B cell (primary cell): Measurements from ENCODE around the gene XDH. TPM values are rescaled to one million over a fixed set of nuclear protein-coding genes. Genes with fewer than 3 reads are reported as not detected.

ENCODE experiments used
- ATAC-seq: fragments of 200-7000 bp; cut with Tn5 transposase; one replicate; pipeline ENCODE4 v1.10.0; 2021; ENCODE audit warnings: low read depth, mild to moderate bottlenecking, moderate number of reproducible peaks, moderate library complexity
- CTCF ChIA-PET: fragments of 350-600 bp; sonication (Branson Sonifier 250); formaldehyde crosslinking; loops from one replicate; lab custom pipeline; 2021; ENCODE audit warnings: antibody characterized with exemption, inconsistent platforms; lab: Charles Lee
- POLR2A ChIA-PET: fragments of 350-600 bp; sonication (Branson Sonifier 250); formaldehyde crosslinking; loops from one replicate; lab custom pipeline; 2021; ENCODE audit warnings: antibody characterized with exemption; lab: Charles Lee
- DNase-seq: peaks from one replicate; pipeline ENCODE4 v3.0.0; 2013
- H2AFZ ChIP-seq: 2 replicates; pipeline ENCODE4 v1.6.1; 2012; ENCODE audit warnings: mild to moderate bottlenecking, low read depth, low read length; ENCODE audit not compliant: insufficient read depth, poor library complexity, severe bottlenecking
- H3K27ac ChIP-seq, 2 donors: 1 replicate in 1 of 2; 2 replicates in 1 of 2; pipeline ENCODE4 v1.5.1; 2012 to 2013; ENCODE audit warnings: low read length in 2 of 2, mild to moderate bottlenecking in 2 of 2, moderate library complexity in 1 of 2
- H3K27me3 ChIP-seq, 4 experiments: fragments of 200-600 bp in 1 of 4; sonication (generic) in 1 of 4; replicated peaks in 1 of 4; 1 replicate in 2 of 4; 2 replicates in 2 of 4; pipeline versions ENCODE4 v1.6.1 to v1.7.0; 2013 to 2016; ENCODE audit warnings: low read length in 3 of 4, mild to moderate bottlenecking in 2 of 4, mixed read lengths in 1 of 4, moderate library complexity in 1 of 4; ENCODE audit not compliant: insufficient read depth in 4 of 4, control insufficient read depth in 3 of 4; ENCODE audit errors: control extremely low read depth in 1 of 4
- H3K36me3 ChIP-seq, 2 experiments: replicated peaks in 1 of 2; 1 replicate in 1 of 2; 2 replicates in 1 of 2; pipeline versions ENCODE4 v1.6.1 to v1.7.1; 2013; ENCODE audit warnings: low read length in 1 of 2; ENCODE audit not compliant: insufficient read depth in 2 of 2, control insufficient read depth in 1 of 2; ENCODE audit errors: control extremely low read depth in 1 of 2, extremely low read depth in 1 of 2
- H3K4me1 ChIP-seq, 2 donors: fragments of 200-600 bp in 1 of 2; sonication (generic) in 1 of 2; 1 replicate in 1 of 2; 2 replicates in 1 of 2; pipeline versions ENCODE4 v1.5.1 to v1.6.1; 2013 to 2017; ENCODE audit warnings: low read length in 2 of 2; ENCODE audit not compliant: control insufficient read depth in 2 of 2, insufficient read depth in 2 of 2
- H3K4me2 ChIP-seq: replicated peaks from 2 replicates; pipeline ENCODE3; 2012; ENCODE audit warnings: mild to moderate bottlenecking, low read depth, low read length; ENCODE audit not compliant: poor library complexity, severe bottlenecking
- H3K4me3 ChIP-seq, 5 experiments: fragments of 200-600 bp in 1 of 5; sonication (generic) in 1 of 5; 1 replicate in 3 of 5; 2 replicates in 2 of 5; pipeline versions ENCODE4 v1.5.1 to v1.7.0; 2011 to 2016; ENCODE audit warnings: low read length in 4 of 5, mild to moderate bottlenecking in 4 of 5, low read depth in 2 of 5, control low read depth in 1 of 5, moderate library complexity in 1 of 5; ENCODE audit not compliant: insufficient read depth in 1 of 5; ENCODE audit errors: control extremely low read depth in 1 of 5, extremely low read depth in 1 of 5
- H3K79me2 ChIP-seq: fragments of 200-600 bp; sonication (generic); one replicate; pipeline ENCODE4 v1.6.0; 2016; ENCODE audit warnings: low read length; ENCODE audit not compliant: control insufficient read depth, insufficient read depth
- H3K9ac ChIP-seq: fragments of 200-600 bp; sonication (generic); 2 replicates; pipeline ENCODE4 v1.6.1; 2017; ENCODE audit warnings: mild to moderate bottlenecking, low read length, moderate library complexity
- H3K9me3 ChIP-seq, 3 donors: one replicate each; pipeline versions ENCODE4 v1.6.1 to v1.7.1; 2013; ENCODE audit warnings: low read length in 2 of 3; ENCODE audit not compliant: control insufficient read depth in 2 of 3, insufficient read depth in 1 of 3; ENCODE audit errors: control extremely low read depth in 1 of 3
- H4K20me1 ChIP-seq: 2 replicates; pipeline ENCODE4 v1.6.0; 2012; ENCODE audit warnings: mild to moderate bottlenecking, low read length; ENCODE audit not compliant: insufficient read depth, control insufficient read depth, poor library complexity, severe bottlenecking
- H3K27ac Mint-ChIP-seq: one replicate; pipeline ENCODE4 v1.8.0; 2021; ENCODE audit warnings: mixed read lengths
- H3K27me3 Mint-ChIP-seq: one replicate; pipeline ENCODE4 v1.8.0; 2021; ENCODE audit warnings: mixed read lengths
- H3K4me1 Mint-ChIP-seq: one replicate; pipeline ENCODE4 v1.8.0; 2021; ENCODE audit warnings: mixed read lengths
- H3K4me3 Mint-ChIP-seq: one replicate; pipeline ENCODE4 v1.8.0; 2021; ENCODE audit warnings: mixed read lengths
- H3K9me3 Mint-ChIP-seq: one replicate; pipeline ENCODE4 v1.8.0; 2022; ENCODE audit warnings: mixed read lengths; ENCODE audit not compliant: insufficient read depth
- EZH2 ChIP-seq: IDR thresholded peaks from 2 replicates; pipeline ENCODE4 v1.6.1; 2012; ENCODE audit warnings: borderline replicate concordance, low read depth, mild to moderate bottlenecking, moderate library complexity, low read length; ENCODE audit not compliant: insufficient read depth, poor library complexity, severe bottlenecking
- WGBS: methylation state at CpG from one replicate; pipeline ENCODE4 v1.1.5; 2013; ENCODE audit warnings: missing lambda C conversion rate; ENCODE audit not compliant: insufficient coverage; 5-methylcytosine and 5-hydroxymethylcytosine counted together
- intact Hi-C: fragments of 100-400 bp; cut with micrococcal nuclease; formaldehyde crosslinking; loops from one replicate; pipeline ENCODE4 v1.10.0; 2022
- polyA plus RNA-seq: library from polyadenylated mRNA; depleted of rRNA; stranded (reverse); fragments of >200 nt; gene quantifications from 2 replicates; pipeline ENCODE4 v1.2.3, GENCODE V29; 2012
- total RNA-seq, 2 donors: library from RNA; stranded (reverse); fragments of 120-200 nt in 1 of 2; gene quantifications; 1 replicate in 1 of 2; 2 replicates in 1 of 2; pipeline versions ENCODE4 v1.2.3 to v1.2.4, GENCODE V29; 2013 to 2022
- TF ChIP-seq, protein P1 (sequence below): fragments of 200-600 bp; IDR thresholded peaks from one replicate; pipeline ENCODE4 v1.8.0; 2022; ENCODE audit warnings: antibody characterized with exemption, mild to moderate bottlenecking

XDH gene
- total and polyA plus RNA-seq, 2 donors (not counting 1 experiment from before 2014, with no cell fraction given) = not detected

GRCh38 chr2:31440764-31441163 lies 26.2 kb upstream of the XDH start:
- H3K9me3 ChIP-seq = peaks cover 0 to 1% (median 0%) of the 10 kb centered on the region in 3 donors
- H3K4me1 ChIP-seq = no peaks in the 10 kb centered on the region
- POLR2A ChIA-PET = no interaction called here
- no peak overlapping the region for H3K4me2 ChIP-seq
- Mint-ChIP-seq H3K4me1 (no peaks in the 10 kb centered on the region), H3K9me3 (peaks cover 3% of the 10 kb centered on the region), H3K27ac (no peak overlapping the region), H3K4me3 (no peak overlapping the region), H3K27me3 (peaks cover 8% of the 10 kb centered on the region)
- no peak overlapping the region for H3K9ac ChIP-seq
- no peak overlapping the region for H3K27ac ChIP-seq
- no peak for TF ChIP-seq EZH2
- TF ChIP-seq, protein P1, sequence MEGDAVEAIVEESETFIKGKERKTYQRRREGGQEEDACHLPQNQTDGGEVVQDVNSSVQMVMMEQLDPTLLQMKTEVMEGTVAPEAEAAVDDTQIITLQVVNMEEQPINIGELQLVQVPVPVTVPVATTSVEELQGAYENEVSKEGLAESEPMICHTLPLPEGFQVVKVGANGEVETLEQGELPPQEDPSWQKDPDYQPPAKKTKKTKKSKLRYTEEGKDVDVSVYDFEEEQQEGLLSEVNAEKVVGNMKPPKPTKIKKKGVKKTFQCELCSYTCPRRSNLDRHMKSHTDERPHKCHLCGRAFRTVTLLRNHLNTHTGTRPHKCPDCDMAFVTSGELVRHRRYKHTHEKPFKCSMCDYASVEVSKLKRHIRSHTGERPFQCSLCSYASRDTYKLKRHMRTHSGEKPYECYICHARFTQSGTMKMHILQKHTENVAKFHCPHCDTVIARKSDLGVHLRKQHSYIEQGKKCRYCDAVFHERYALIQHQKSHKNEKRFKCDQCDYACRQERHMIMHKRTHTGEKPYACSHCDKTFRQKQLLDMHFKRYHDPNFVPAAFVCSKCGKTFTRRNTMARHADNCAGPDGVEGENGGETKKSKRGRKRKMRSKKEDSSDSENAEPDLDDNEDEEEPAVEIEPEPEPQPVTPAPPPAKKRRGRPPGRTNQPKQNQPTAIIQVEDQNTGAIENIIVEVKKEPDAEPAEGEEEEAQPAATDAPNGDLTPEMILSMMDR = no peak
- CTCF ChIA-PET = no interaction called here
- DNase-seq (no peak), ATAC-seq (no peak)
- H3K27me3 ChIP-seq = no peaks in the 10 kb centered on the region
- intact Hi-C loops = no loop called here
- no peaks in the 10 kb centered on the region for H3K36me3 ChIP-seq
- no peaks in the 10 kb centered on the region for H3K79me2 ChIP-seq
- no peak overlapping the region for H3K4me3 ChIP-seq
- no peaks in the 10 kb centered on the region for H4K20me1 ChIP-seq
- no CpG with 5 or more reads among the region's 2 CpGs for WGBS
- H2AFZ ChIP-seq = no peak overlapping the region

DNA sequence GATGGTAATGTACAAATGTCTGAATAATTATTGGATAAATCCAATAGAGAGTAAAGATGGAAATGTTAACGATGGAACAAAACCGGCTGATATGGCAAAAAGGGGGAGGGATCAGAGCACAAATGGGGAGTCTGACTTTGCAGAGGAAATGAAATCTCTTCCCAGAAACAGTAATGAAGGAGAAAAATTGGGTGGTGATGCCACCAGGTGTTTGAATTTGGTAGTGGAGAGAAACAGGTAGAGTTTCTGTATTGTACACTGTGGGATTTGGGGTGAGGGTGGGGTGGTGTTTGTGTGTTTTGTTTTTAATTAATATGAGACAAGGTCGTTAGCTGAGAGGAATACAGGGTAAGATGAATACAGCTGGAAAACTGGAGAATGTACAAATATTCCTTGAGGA lies 20.4 kb upstream of the XDH start:
- no peak for DNase-seq
- Histone ChIP-seq H3K9ac (no peak overlapping the region), H2AFZ (no peak overlapping the region), H3K79me2 (no peaks in the 10 kb centered on the region), H3K9me3 (peaks cover 0 to 1% (median 0%) of the 10 kb centered on the region in 3 donors), H4K20me1 (no peaks in the 10 kb centered on the region), H3K36me3 (no peaks in the 10 kb centered on the region), H3K4me2 (no peak overlapping the region), H3K4me3 (no peak overlapping the region), H3K4me1 (no peaks in the 10 kb centered on the region), H3K27me3 (peaks cover 0 to 3% (median under 1%) of the 10 kb centered on the region in 4 experiments), H3K27ac (no peak overlapping the region)
- Mint-ChIP-seq H3K27me3 (peaks cover under 1% of the 10 kb centered on the region), H3K9me3 (no peaks in the 10 kb centered on the region), H3K4me1 (no peaks in the 10 kb centered on the region), H3K27ac (no peak overlapping the region), H3K4me3 (no peak overlapping the region)
- CTCF ChIA-PET = no interaction called here
- TF ChIP-seq EZH2 = no peak
- TF ChIP-seq, protein P1 = no peak
- POLR2A ChIA-PET = no interaction called here
- intact Hi-C loops = no loop called here
- 81% methylated on average over 3 of the region's 3 CpGs for WGBS
- no peak for ATAC-seq
